Measurements from ENCODE around the gene MDM2. TPM values are rescaled to one million over a fixed set of nuclear protein-coding genes. Genes with fewer than 3 reads are reported as not detected.
"Not testable (repeated sequence)": the region's sequence is repeated elsewhere in the genome, so short reads cannot be mapped to it uniquely, and the experiment has no call there.

MDM2 gene
- total RNA-seq, 2 experiments from 2014 or later = 114 to 119 TPM

- CTCF ChIA-PET = interaction anchor here (0.8 to 3.1 kb wide), 10 partner anchors 9 to 120 kb away, joined by 3 to 18 read pairs (median 6); partner anchors contain the start of gene SLC35E3
- Mint-ChIP-seq H3K27me3 (no peaks in the 10 kb centered on the region), H3K27ac (peak overlapping the region; percentile 99), H3K9me3 (ENCODE audit: low read depth) (no peaks in the 10 kb centered on the region), H3K36me3 (ENCODE audit: low read depth) (peaks cover 44% of the 10 kb centered on the region), H3K4me1 (peaks cover 41% of the 10 kb centered on the region), H3K4me3 (peak overlapping the region; percentile 88)
- POLR2A ChIA-PET = interaction anchor here (0.6 to 1.2 kb wide), 5 partner anchors 10 to 567 kb away, joined by 3 read pairs; no protein-coding TSS in a partner anchor
- peak; percentile 83 for DNase-seq
- intact Hi-C loops (cut with DNase I, micrococcal nuclease) = loop anchor here (1.0 to 10.0 kb wide), 10 partner anchors 19 to 476 kb away; partner anchors contain the start of genes MDM1 (in 2 of the 2), RAP1B (in 2 of the 2), CPM (in 1 of the 2) and CPSF6 (in 1 of the 2)
- ATAC-seq = peak; percentile 35
These were observed 612 bp downstream of the MDM2 start for GRCh38 chr12:68808388-68809189.

DNA sequence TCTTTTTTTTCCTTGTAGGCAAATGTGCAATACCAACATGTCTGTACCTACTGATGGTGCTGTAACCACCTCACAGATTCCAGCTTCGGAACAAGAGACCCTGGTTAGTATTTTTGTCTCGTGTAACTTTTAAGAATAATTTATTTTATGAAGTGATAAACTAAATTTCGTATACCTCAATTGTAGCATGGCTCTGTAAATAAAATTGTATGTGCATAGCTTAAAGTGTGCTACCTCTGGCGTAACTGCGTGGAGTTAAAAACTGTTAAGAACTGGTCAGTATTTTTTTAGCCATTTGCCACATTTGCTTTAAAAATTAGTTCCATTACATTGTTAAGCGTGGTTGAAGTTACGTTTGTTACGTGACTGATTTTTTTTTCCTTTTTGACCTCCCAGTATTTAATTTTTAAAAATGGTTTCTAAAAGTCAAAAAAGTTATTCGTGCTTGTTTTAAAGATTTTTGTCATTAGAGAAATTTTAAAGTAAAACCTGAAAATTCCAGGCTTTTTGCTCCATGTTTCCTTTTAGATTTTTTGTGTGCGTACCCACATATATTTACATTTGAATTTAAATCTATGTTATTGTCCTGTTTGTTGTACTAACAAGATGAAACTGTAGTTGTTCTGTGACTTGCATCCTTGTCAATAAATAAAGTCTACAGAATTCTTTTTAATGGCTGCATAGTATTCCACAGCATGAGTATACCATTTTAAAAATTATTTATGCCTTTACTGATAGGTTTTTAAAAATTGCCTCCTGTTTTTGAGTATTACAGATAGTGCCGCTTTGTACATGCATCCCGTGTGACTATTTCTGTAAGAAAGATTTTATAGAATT lies 1.4 kb downstream of the MDM2 start:
- peaks cover 48% of the 10 kb centered on the region for H3K36me3 Mint-ChIP-seq (ENCODE audit: low read depth)
- intact Hi-C loops (cut with DNase I, micrococcal nuclease) = loop anchor here (1.0 to 10.0 kb wide), 5 partner anchors 18 to 775 kb away; partner anchors contain the start of genes RAP1B (in 2 of the 2), CCT2 (in 1 of the 2) and MDM1 (in 1 of the 2)

GRCh38 chr12:68810027-68810389 lies 2.0 kb downstream of the MDM2 start:
- CTCF ChIA-PET; ATAC-seq; H3K9me3 Mint-ChIP-seq (ENCODE audit: low read depth); DNase-seq; H3K27me3 Mint-ChIP-seq: not testable (repeated sequence)
- Mint-ChIP-seq H3K4me1 (peaks cover 50% of the 10 kb centered on the region), H3K27ac (peak overlapping the region; percentile 99), H3K36me3 (ENCODE audit: low read depth) (peaks cover 54% of the 10 kb centered on the region), H3K4me3 (peak overlapping the region; percentile 88)
- POLR2A ChIA-PET = interaction anchor here (0.7 kb wide), 1 partner anchor 662 kb away, joined by 7 read pairs; no protein-coding TSS in a partner anchor
- intact Hi-C loops (cut with DNase I, micrococcal nuclease) = loop anchor here in 1 of 2 experiments (10.0 kb wide), 1 partner anchor 775 kb away; the partner anchor contains the start of gene CCT2

More for the DNA sequence above, 1.4 kb downstream of the MDM2 start:
- ATAC-seq (peak; percentile 1), DNase-seq (no peak)
- no peaks in the 10 kb centered on the region for H3K9me3 Mint-ChIP-seq (ENCODE audit: low read depth)
- H3K27ac Mint-ChIP-seq = peak overlapping the region; percentile 99
- H3K27me3 Mint-ChIP-seq = no peaks in the 10 kb centered on the region
- POLR2A ChIA-PET = interaction anchor here (0.6 to 1.2 kb wide), 3 partner anchors 9 to 522 kb away, joined by 3 read pairs; no protein-coding TSS in a partner anchor
- H3K4me3 Mint-ChIP-seq = peak overlapping the region; percentile 88
- CTCF ChIA-PET = interaction anchor here (0.5 to 3.1 kb wide), 7 partner anchors 9 to 63 kb away, joined by 3 to 18 read pairs (median 4); partner anchors contain the start of gene SLC35E3
- H3K4me1 Mint-ChIP-seq = peaks cover 45% of the 10 kb centered on the region

- DNase-seq; H3K27me3 Mint-ChIP-seq; H3K4me3 Mint-ChIP-seq; H3K9me3 Mint-ChIP-seq (ENCODE audit: low read depth); POLR2A ChIA-PET; H3K27ac Mint-ChIP-seq; ATAC-seq: not testable (repeated sequence)
- CTCF ChIA-PET = interaction anchor here (1.3 to 1.4 kb wide), 2 partner anchors 9 to 19 kb away, joined by 5 to 7 read pairs; no protein-coding TSS in a partner anchor
- Mint-ChIP-seq H3K36me3 (ENCODE audit: low read depth) (peaks cover 61% of the 10 kb centered on the region), H3K4me1 (peaks cover 54% of the 10 kb centered on the region)
- intact Hi-C loops (cut with DNase I, micrococcal nuclease) = loop anchor here in 1 of 2 experiments (10.0 kb wide), 1 partner anchor 773 kb away; the partner anchor contains the start of gene CCT2
These were observed 3.6 kb downstream of the MDM2 start for GRCh38 chr12:68811573-68811972.

GRCh38 chr12:68812553-68813241 lies 4.7 kb downstream of the MDM2 start:
- Mint-ChIP-seq H3K4me1 (peaks cover 47% of the 10 kb centered on the region), H3K27ac (peak overlapping the region; percentile 61), H3K9me3 (ENCODE audit: low read depth) (no peaks in the 10 kb centered on the region), H3K27me3 (no peaks in the 10 kb centered on the region), H3K4me3 (no peak overlapping the region), H3K36me3 (ENCODE audit: low read depth) (peaks cover 68% of the 10 kb centered on the region)
- ATAC-seq (no peak), DNase-seq (no peak)
- ChIA-PET CTCF (interaction anchor here (0.6 to 3.1 kb wide), 6 partner anchors 17 to 790 kb away, joined by 3 to 27 read pairs (median 3); no protein-coding TSS in a partner anchor), POLR2A (interaction anchor here (0.6 kb wide), 1 partner anchor 24 kb away, joined by 5 read pairs; no protein-coding TSS in a partner anchor)
- intact Hi-C loops (cut with DNase I, micrococcal nuclease) = loop anchor here in 1 of 2 experiments (10.0 kb wide), 1 partner anchor 772 kb away; the partner anchor contains the start of gene CCT2

DNA sequence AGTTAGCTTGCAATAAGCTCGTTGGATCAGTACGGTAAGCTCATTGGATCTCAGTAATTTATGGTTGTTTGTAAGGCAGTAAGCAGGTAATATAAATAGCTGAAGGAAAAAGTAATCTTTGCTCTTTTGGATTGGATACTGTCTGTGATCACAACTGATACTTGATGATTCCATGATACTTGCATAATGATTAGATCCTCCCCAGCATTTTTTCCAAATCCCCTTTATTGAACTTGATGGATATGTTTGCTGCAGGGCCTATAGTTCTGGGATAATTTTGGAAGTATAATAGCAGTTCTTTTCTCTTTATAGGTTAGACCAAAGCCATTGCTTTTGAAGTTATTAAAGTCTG lies 5.2 kb downstream of the MDM2 start:
- POLR2A ChIA-PET = no interaction called here

DNA sequence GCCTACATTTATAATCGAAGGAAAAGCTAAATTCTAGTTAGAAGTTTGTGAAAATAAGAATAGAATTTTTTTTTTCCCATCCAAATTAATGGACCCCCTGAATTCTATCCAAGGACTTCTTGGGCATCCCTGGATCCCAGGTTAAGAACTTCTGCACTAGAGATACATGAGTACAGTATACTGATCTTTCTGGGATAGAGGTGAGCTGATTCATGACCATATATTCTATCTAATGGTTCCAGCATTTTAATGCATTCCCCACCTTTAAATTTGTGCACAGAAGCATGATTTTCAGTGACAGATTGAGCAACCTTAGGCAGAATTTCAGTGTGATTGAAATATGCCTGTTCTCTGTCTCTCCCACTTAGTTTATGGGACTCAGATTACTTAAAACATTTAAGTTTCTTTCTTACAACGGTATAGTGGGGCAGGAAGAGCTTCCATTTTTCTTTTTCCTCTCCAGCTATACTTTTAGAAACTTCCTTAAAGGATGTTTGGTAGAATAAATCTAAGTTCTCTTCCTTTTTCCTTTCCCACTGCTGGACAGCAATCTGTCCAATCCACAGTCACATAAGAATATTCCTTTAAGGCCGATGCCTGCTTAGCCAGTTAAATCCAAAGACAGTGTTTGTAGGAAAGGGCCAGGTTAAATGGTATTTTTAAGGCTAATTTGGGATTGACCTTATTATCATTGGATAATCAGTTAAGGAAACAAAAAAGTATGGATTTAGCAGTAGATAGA lies 6.7 kb downstream of the MDM2 start:
- Mint-ChIP-seq H3K36me3 (ENCODE audit: low read depth) (peaks cover 63% of the 10 kb centered on the region), H3K4me1 (peaks cover 44% of the 10 kb centered on the region), H3K27me3 (no peaks in the 10 kb centered on the region), H3K9me3 (ENCODE audit: low read depth) (no peaks in the 10 kb centered on the region), H3K4me3 (no peak overlapping the region), H3K27ac (peak overlapping the region; percentile 48)
- ChIA-PET CTCF (interaction anchor here (3.1 kb wide), 1 partner anchor 15 kb away, joined by 27 read pairs; no protein-coding TSS in a partner anchor), POLR2A (interaction anchor here (0.9 kb wide), 1 partner anchor 16 kb away, joined by 3 read pairs; no protein-coding TSS in a partner anchor)
- ATAC-seq (no peak), DNase-seq (no peak)
- intact Hi-C loops (cut with DNase I, micrococcal nuclease) = loop anchor here in 1 of 2 experiments (10.0 kb wide), 1 partner anchor 770 kb away; the partner anchor contains the start of gene CCT2

More for the DNA sequence above, 5.2 kb downstream of the MDM2 start:
- CTCF ChIA-PET = interaction anchor here (0.6 to 3.1 kb wide), 5 partner anchors 16 to 791 kb away, joined by 3 to 27 read pairs (median 3); no protein-coding TSS in a partner anchor
- Mint-ChIP-seq H3K9me3 (ENCODE audit: low read depth) (no peaks in the 10 kb centered on the region), H3K4me1 (peaks cover 47% of the 10 kb centered on the region), H3K36me3 (ENCODE audit: low read depth) (peaks cover 69% of the 10 kb centered on the region), H3K27me3 (no peaks in the 10 kb centered on the region), H3K4me3 (no peak overlapping the region), H3K27ac (peak overlapping the region; percentile 61)
- intact Hi-C loops (cut with DNase I, micrococcal nuclease) = loop anchor here in 1 of 2 experiments (10.0 kb wide), 1 partner anchor 772 kb away; the partner anchor contains the start of gene CCT2
- ATAC-seq = no peak
- DNase-seq = no peak

DNA sequence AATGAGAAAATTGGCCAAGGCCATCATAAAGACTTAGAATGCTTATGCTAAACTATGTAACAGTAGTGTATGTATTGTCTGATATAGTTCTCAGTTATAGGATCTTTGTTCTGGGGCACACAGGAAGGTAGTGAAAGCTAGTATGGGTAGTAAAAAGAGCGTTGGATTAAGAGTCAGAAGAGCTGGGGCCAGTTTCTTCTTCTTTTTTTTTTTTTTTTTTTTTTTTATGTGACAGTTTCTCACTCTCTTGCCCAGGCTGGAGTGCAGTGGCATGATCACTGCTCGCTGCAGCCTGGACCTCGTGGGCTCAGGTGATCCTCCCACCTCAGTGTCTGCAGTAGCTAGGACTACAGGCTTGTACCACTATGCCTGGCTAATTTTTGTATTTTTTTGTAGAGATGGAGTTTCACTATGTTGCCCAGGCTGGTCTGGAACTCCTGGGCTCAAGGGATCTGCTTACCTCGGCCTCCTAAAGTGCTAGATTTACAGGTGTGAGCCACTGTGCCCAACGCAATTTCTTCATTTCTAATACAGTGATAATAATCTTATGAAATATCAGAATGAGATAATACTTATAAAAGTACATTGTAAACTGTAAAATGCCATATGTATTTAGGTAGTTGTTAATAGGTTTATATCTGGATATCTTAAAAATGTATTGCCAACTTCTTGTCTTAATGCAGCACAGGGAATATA lies 7.4 kb downstream of the MDM2 start:
- ChIA-PET POLR2A (interaction anchor here (0.7 kb wide), 1 partner anchor 696 kb away, joined by 6 read pairs; no protein-coding TSS in a partner anchor), CTCF (interaction anchor here (3.1 to 3.2 kb wide), 2 partner anchors 14 to 15 kb away, joined by 17 to 27 read pairs; no protein-coding TSS in a partner anchor)
- H3K4me3 Mint-ChIP-seq = no peak overlapping the region
- H3K4me1 Mint-ChIP-seq = peaks cover 41% of the 10 kb centered on the region
- ATAC-seq (no peak), DNase-seq (no peak)
- intact Hi-C loops (cut with DNase I, micrococcal nuclease) = loop anchor here in 1 of 2 experiments (10.0 kb wide), 1 partner anchor 769 kb away; the partner anchor contains the start of gene CCT2
- H3K27me3 Mint-ChIP-seq = no peaks in the 10 kb centered on the region
- H3K36me3 Mint-ChIP-seq (ENCODE audit: low read depth) = peaks cover 62% of the 10 kb centered on the region
- H3K27ac Mint-ChIP-seq = peak overlapping the region; percentile 48
- H3K9me3 Mint-ChIP-seq (ENCODE audit: low read depth) = no peaks in the 10 kb centered on the region

Measured in activated CD4-positive, alpha-beta T cell treated with anti-CD3 and anti-CD28 coated beads for 36 hours (primary cell).